OCI-LY7 (cell line): ENCODE measurements around the gene SPOP. TPM values are rescaled to one million over a fixed set of nuclear protein-coding genes. Genes with fewer than 3 reads are reported as not detected.

ENCODE experiments used
- BruUV-seq: library from RNA; stranded (reverse); fragments of 400-500 nt; replicated peaks from 2 replicates; lab custom pipeline; 2021; lab: Mats Ljungman, UMichigan
- CTCF ChIA-PET: fragments of 300-600 bp; sonication (Branson Sonifier 250); formaldehyde crosslinking; loops from one replicate; lab custom pipeline; 2022; ENCODE audit warnings: antibody characterized with exemption; ENCODE audit not compliant: unreplicated experiment; lab: Charles Lee
- POLR2A ChIA-PET: fragments of 300-600 bp; sonication (Branson Sonifier 250); formaldehyde crosslinking; loops from one replicate; lab custom pipeline; 2022; ENCODE audit warnings: antibody characterized with exemption; lab: Charles Lee
- DNase-seq: peaks from one replicate; pipeline ENCODE4 v3.0.0-alpha.2; 2015; ENCODE audit warnings: low spot score
- H2AFZ ChIP-seq: fragments of 200-600 bp; sonication (generic), shearing (Covaris generic); 2 replicates; pipeline ENCODE4 v1.6.1; 2014; ENCODE audit warnings: mild to moderate bottlenecking, antibody characterized with exemption, low read length, moderate library complexity
- H3K27ac ChIP-seq: fragments of 200-600 bp; sonication (generic); 2 replicates; pipeline ENCODE4 v1.5.1; 2014; ENCODE audit warnings: mixed run types, low read depth, mild to moderate bottlenecking, moderate library complexity, low read length, inconsistent platforms; ENCODE audit not compliant: poor library complexity, severe bottlenecking
- H3K36me3 ChIP-seq: fragments of 200-600 bp; sonication (generic); 2 replicates; pipeline ENCODE4 v1.6.1; 2014; ENCODE audit warnings: mild to moderate bottlenecking, antibody characterized with exemption, low read length, moderate library complexity, mixed read lengths; ENCODE audit not compliant: insufficient read depth
- H3K4me1 ChIP-seq: fragments of 200-600 bp; sonication (generic); 2 replicates; pipeline ENCODE4 v1.5.1; 2014; ENCODE audit warnings: mild to moderate bottlenecking, low read length; ENCODE audit not compliant: insufficient read depth, poor library complexity, severe bottlenecking
- H3K4me2 ChIP-seq: fragments of 200-600 bp; sonication (generic); 2 replicates; pipeline ENCODE4 v1.6.1; 2014; ENCODE audit warnings: mild to moderate bottlenecking, low read length
- H3K4me3 ChIP-seq: fragments of 200-600 bp; sonication (generic); 2 replicates; pipeline ENCODE4 v1.5.1; 2014; ENCODE audit warnings: mild to moderate bottlenecking, low read depth, low read length; ENCODE audit not compliant: poor library complexity, severe bottlenecking
- H3K79me2 ChIP-seq: fragments of 200-600 bp; sonication (generic); 2 replicates; pipeline ENCODE4 v1.6.1; 2016; ENCODE audit warnings: low read depth, mild to moderate bottlenecking, low read length, moderate library complexity, mixed read lengths; ENCODE audit not compliant: insufficient read depth
- H3K9me2 ChIP-seq: fragments of 200-600 bp; sonication (generic); 2 replicates; pipeline ENCODE4 v1.6.1; 2016; ENCODE audit warnings: mild to moderate bottlenecking, low read length, mixed read lengths; ENCODE audit not compliant: insufficient read depth
- H3K9me3 ChIP-seq: fragments of 200-600 bp; sonication (generic); 2 replicates; pipeline ENCODE4 v1.6.1; 2014; ENCODE audit warnings: mild to moderate bottlenecking, mixed run types, low read length, mixed read lengths
- H4K20me1 ChIP-seq: fragments of 200-600 bp; sonication (generic); 2 replicates; pipeline ENCODE4 v1.6.1; 2014; ENCODE audit warnings: mild to moderate bottlenecking, antibody characterized with exemption, low read length, moderate library complexity, mixed read lengths; ENCODE audit not compliant: insufficient read depth
- EZH2phosphoT487 ChIP-seq: fragments of 200-600 bp; sonication (generic); IDR thresholded peaks from 2 replicates; pipeline ENCODE4 v1.6.1; 2018; ENCODE audit warnings: low read depth, borderline replicate concordance, mild to moderate bottlenecking, mixed run types, antibody characterized with exemption, low read length, moderate library complexity, mixed read lengths
- intact Hi-C: fragments of 100-400 bp; cut with micrococcal nuclease; formaldehyde crosslinking; loops from one replicate; pipeline ENCODE4 v1.10.0; 2022; ENCODE audit not compliant: unreplicated experiment
- total RNA-seq, 2 experiments: library from RNA; depleted of rRNA in 1 of 2; stranded (reverse); fragments of >200 nt in 1 of 2; shearing (Covaris generic) in 1 of 2; gene quantifications; 2 replicates each; pipeline ENCODE4 v1.2.3, GENCODE V29; 2014 to 2022
- TF ChIP-seq, protein P1 (sequence below): fragments of 200-600 bp; sonication (generic); conservative IDR thresholded peaks from 2 replicates; pipeline ENCODE4 v1.5.1; 2014; ENCODE audit warnings: mild to moderate bottlenecking, antibody characterized with exemption, low read length, moderate library complexity, mixed read lengths

The SPOP gene
- total RNA-seq, 2 experiments from 2014 or later, result 37.8 to 69.0 TPM

DNA sequence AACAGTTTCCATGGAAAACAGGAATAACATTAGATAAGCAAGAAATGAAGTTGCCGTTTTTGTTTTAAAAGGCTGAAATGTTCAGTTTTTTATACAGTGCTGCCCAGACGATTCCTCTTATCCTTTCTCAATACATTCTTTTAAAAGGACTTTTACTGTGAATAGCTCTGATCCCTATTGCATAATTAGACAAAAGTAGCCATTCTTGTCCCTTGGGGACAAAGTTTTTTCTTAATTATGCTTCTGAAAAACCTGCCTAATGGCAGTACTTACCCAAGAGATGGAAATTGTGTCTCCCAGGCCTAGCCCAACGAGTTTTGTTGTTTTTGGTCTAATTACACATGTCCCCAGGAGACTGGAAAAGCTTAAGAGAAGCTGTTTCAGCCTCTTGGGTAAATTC is 74.7 kb downstream of the SPOP start:
- no peak for TF ChIP-seq EZH2phosphoT487
- TF ChIP-seq, protein P1, sequence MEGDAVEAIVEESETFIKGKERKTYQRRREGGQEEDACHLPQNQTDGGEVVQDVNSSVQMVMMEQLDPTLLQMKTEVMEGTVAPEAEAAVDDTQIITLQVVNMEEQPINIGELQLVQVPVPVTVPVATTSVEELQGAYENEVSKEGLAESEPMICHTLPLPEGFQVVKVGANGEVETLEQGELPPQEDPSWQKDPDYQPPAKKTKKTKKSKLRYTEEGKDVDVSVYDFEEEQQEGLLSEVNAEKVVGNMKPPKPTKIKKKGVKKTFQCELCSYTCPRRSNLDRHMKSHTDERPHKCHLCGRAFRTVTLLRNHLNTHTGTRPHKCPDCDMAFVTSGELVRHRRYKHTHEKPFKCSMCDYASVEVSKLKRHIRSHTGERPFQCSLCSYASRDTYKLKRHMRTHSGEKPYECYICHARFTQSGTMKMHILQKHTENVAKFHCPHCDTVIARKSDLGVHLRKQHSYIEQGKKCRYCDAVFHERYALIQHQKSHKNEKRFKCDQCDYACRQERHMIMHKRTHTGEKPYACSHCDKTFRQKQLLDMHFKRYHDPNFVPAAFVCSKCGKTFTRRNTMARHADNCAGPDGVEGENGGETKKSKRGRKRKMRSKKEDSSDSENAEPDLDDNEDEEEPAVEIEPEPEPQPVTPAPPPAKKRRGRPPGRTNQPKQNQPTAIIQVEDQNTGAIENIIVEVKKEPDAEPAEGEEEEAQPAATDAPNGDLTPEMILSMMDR, result no peak
- intact Hi-C loops, result no loop called here
- Histone ChIP-seq H3K9me3 (no peaks in the 10 kb centered on the region), H4K20me1 (no peaks in the 10 kb centered on the region), H2AFZ (no peak overlapping the region), H3K27ac (no peak overlapping the region), H3K4me2 (no peak overlapping the region), H3K4me3 (no peak overlapping the region), H3K79me2 (no peaks in the 10 kb centered on the region), H3K4me1 (no peaks in the 10 kb centered on the region), H3K9me2 (no peaks in the 10 kb centered on the region), H3K36me3 (peaks cover 88% of the 10 kb centered on the region)
- ChIA-PET CTCF (no interaction called here), POLR2A (interaction anchor here (0.6 to 1.5 kb wide), 2 partner anchors 8 to 9 kb away, joined by 3 read pairs; no protein-coding TSS in a partner anchor)
- no TSS peak for BruUV-seq
- DNase-seq, result no peak

DNA sequence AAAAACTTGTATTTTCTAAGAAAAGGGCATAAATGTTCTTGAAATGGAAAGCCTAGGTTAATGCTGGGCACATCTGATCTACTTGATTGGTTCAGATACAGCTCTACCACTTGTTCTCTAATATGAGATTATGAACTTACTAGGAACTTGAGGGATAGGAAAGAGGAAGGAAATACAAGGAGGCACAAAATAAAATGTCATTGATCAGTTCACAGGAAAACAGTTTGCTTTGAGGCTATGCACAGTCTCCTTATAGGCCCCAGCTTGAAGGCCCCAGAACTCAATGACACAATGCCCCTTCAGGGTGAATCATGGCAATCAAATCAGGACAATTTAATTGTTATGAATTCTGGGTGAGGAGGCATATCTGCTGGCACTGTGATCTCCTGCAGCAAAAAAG is 75.1 kb downstream of the SPOP start:
- POLR2A ChIA-PET, result interaction anchor here (0.6 to 1.5 kb wide), 2 partner anchors 8 to 9 kb away, joined by 3 read pairs; no protein-coding TSS in a partner anchor
- no TSS peak for BruUV-seq

DNA sequence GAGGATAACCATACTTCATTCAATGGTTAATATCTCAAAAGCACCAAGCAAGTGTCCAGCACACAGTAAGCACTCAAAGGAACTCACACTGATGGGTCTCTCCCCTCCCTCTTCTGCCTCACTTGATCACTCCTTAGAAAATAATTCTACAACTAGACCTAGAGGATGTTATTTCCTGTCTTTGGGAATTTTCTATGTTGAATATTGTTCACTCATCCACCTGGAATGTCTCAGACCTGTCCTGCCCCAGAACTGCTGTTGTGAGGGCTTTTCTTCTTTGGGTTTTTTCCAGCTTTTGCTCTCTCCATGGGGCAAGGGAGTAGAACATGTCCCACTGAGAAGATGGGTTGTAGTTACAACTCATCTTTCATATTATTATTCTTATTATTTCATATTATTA is 76.9 kb downstream of the SPOP start:
- Histone ChIP-seq H3K4me1 (no peaks in the 10 kb centered on the region), H3K9me3 (no peaks in the 10 kb centered on the region), H3K4me3 (no peak overlapping the region), H3K27ac (no peak overlapping the region), H3K9me2 (no peaks in the 10 kb centered on the region), H3K79me2 (no peaks in the 10 kb centered on the region), H3K4me2 (no peak overlapping the region), H3K36me3 (peaks cover 90% of the 10 kb centered on the region), H2AFZ (no peak overlapping the region), H4K20me1 (no peaks in the 10 kb centered on the region)
- CTCF ChIA-PET, result no interaction called here
- intact Hi-C loops, result no loop called here
- no TSS peak for BruUV-seq
- TF ChIP-seq, protein P1, result no peak
- no peak for TF ChIP-seq EZH2phosphoT487
- DNase-seq, result no peak
- POLR2A ChIA-PET, result no interaction called here

More for the DNA sequence above, 75.1 kb downstream of the SPOP start:
- intact Hi-C loops, result no loop called here
- H3K4me3 ChIP-seq, result no peak overlapping the region
- H3K79me2 ChIP-seq, result no peaks in the 10 kb centered on the region
- CTCF ChIA-PET, result no interaction called here
- H3K4me2 ChIP-seq, result no peak overlapping the region
- H2AFZ ChIP-seq, result no peak overlapping the region
- DNase-seq, result no peak
- H3K27ac ChIP-seq, result no peak overlapping the region
- no peaks in the 10 kb centered on the region for H3K9me3 ChIP-seq
- H3K4me1 ChIP-seq, result no peaks in the 10 kb centered on the region
- peaks cover 90% of the 10 kb centered on the region for H3K36me3 ChIP-seq
- no peaks in the 10 kb centered on the region for H4K20me1 ChIP-seq
- no peaks in the 10 kb centered on the region for H3K9me2 ChIP-seq
- no peak for TF ChIP-seq EZH2phosphoT487
- TF ChIP-seq, protein P1, result no peak
